ENCODE measurements around the gene AKAP6.

The AKAP6 gene

GRCh38 chr14:32545095-32545494 is 216.0 kb downstream of the AKAP6 start:
- Mint-ChIP-seq H3K9me3 (no peaks in the 10 kb centered on the region), H3K27me3 (ENCODE audit: low read depth) (no peaks in the 10 kb centered on the region), H3K27ac (no peak overlapping the region), H3K36me3 (ENCODE audit: low read depth) (no peaks in the 10 kb centered on the region), H3K4me3 (no peak overlapping the region), H3K4me1 (ENCODE audit: low read depth) (peaks cover 2% of the 10 kb centered on the region)

GRCh38 chr14:32545506-32546210 is 216.6 kb downstream of the AKAP6 start:
- H3K4me3 Mint-ChIP-seq, result no peak overlapping the region
- H3K4me1 Mint-ChIP-seq (ENCODE audit: low read depth), result peaks cover 2% of the 10 kb centered on the region
- H3K9me3 Mint-ChIP-seq, result no peaks in the 10 kb centered on the region
- H3K27ac Mint-ChIP-seq, result no peak overlapping the region
- H3K36me3 Mint-ChIP-seq (ENCODE audit: low read depth), result no peaks in the 10 kb centered on the region
- no peaks in the 10 kb centered on the region for H3K27me3 Mint-ChIP-seq (ENCODE audit: low read depth)

GRCh38 chr14:32546246-32546645 is 217.1 kb downstream of the AKAP6 start:
- H3K27ac Mint-ChIP-seq, result no peak overlapping the region
- H3K27me3 Mint-ChIP-seq (ENCODE audit: low read depth), result no peaks in the 10 kb centered on the region
- peaks cover 2% of the 10 kb centered on the region for H3K4me1 Mint-ChIP-seq (ENCODE audit: low read depth)
- no peak overlapping the region for H3K4me3 Mint-ChIP-seq
- no peaks in the 10 kb centered on the region for H3K36me3 Mint-ChIP-seq (ENCODE audit: low read depth)
- no peaks in the 10 kb centered on the region for H3K9me3 Mint-ChIP-seq

- no peaks in the 10 kb centered on the region for H3K27me3 Mint-ChIP-seq (ENCODE audit: low read depth)
- H3K36me3 Mint-ChIP-seq (ENCODE audit: low read depth), result no peaks in the 10 kb centered on the region
- no peak overlapping the region for H3K27ac Mint-ChIP-seq
- H3K9me3 Mint-ChIP-seq, result no peaks in the 10 kb centered on the region
- no peak overlapping the region for H3K4me3 Mint-ChIP-seq
- no peaks in the 10 kb centered on the region for H3K4me1 Mint-ChIP-seq (ENCODE audit: low read depth)
Measured at GRCh38 chr14:32552766-32553165, 223.7 kb downstream of the AKAP6 start.

- H3K27ac Mint-ChIP-seq, result no peak overlapping the region
- no peaks in the 10 kb centered on the region for H3K9me3 Mint-ChIP-seq
- no peaks in the 10 kb centered on the region for H3K27me3 Mint-ChIP-seq (ENCODE audit: low read depth)
- no peak overlapping the region for H3K4me3 Mint-ChIP-seq
- no peaks in the 10 kb centered on the region for H3K36me3 Mint-ChIP-seq (ENCODE audit: low read depth)
- H3K4me1 Mint-ChIP-seq (ENCODE audit: low read depth), result peaks cover 2% of the 10 kb centered on the region
Measured at GRCh38 chr14:32559048-32559447, 229.9 kb downstream of the AKAP6 start.

GRCh38 chr14:32559590-32559989 is 230.5 kb downstream of the AKAP6 start:
- no peak overlapping the region for H3K4me3 Mint-ChIP-seq
- no peak overlapping the region for H3K27ac Mint-ChIP-seq
- H3K36me3 Mint-ChIP-seq (ENCODE audit: low read depth), result no peaks in the 10 kb centered on the region
- H3K27me3 Mint-ChIP-seq (ENCODE audit: low read depth), result no peaks in the 10 kb centered on the region
- H3K9me3 Mint-ChIP-seq, result no peaks in the 10 kb centered on the region
- H3K4me1 Mint-ChIP-seq (ENCODE audit: low read depth), result peaks cover 7% of the 10 kb centered on the region

GRCh38 chr14:32560209-32560857 is 231.2 kb downstream of the AKAP6 start:
- Mint-ChIP-seq H3K36me3 (ENCODE audit: low read depth) (no peaks in the 10 kb centered on the region), H3K9me3 (no peaks in the 10 kb centered on the region), H3K4me3 (no peak overlapping the region), H3K27me3 (ENCODE audit: low read depth) (no peaks in the 10 kb centered on the region), H3K4me1 (ENCODE audit: low read depth) (peaks cover 14% of the 10 kb centered on the region), H3K27ac (no peak overlapping the region)

GRCh38 chr14:32561520-32561919 is 232.4 kb downstream of the AKAP6 start:
- Mint-ChIP-seq H3K27me3 (ENCODE audit: low read depth) (no peaks in the 10 kb centered on the region), H3K9me3 (no peaks in the 10 kb centered on the region), H3K4me1 (ENCODE audit: low read depth) (peaks cover 19% of the 10 kb centered on the region), H3K36me3 (ENCODE audit: low read depth) (no peaks in the 10 kb centered on the region), H3K4me3 (no peak overlapping the region), H3K27ac (no peak overlapping the region)

GRCh38 chr14:32564596-32564995 is 235.5 kb downstream of the AKAP6 start:
- Mint-ChIP-seq H3K27ac (no peak overlapping the region), H3K4me3 (no peak overlapping the region), H3K4me1 (ENCODE audit: low read depth) (peaks cover 19% of the 10 kb centered on the region), H3K27me3 (ENCODE audit: low read depth) (peaks cover 10% of the 10 kb centered on the region), H3K36me3 (ENCODE audit: low read depth) (no peaks in the 10 kb centered on the region), H3K9me3 (no peaks in the 10 kb centered on the region)

GRCh38 chr14:32565256-32565655 is 236.2 kb downstream of the AKAP6 start:
- H3K9me3 Mint-ChIP-seq, result no peaks in the 10 kb centered on the region
- H3K27me3 Mint-ChIP-seq (ENCODE audit: low read depth), result peaks cover 10% of the 10 kb centered on the region
- no peak overlapping the region for H3K27ac Mint-ChIP-seq
- no peak overlapping the region for H3K4me3 Mint-ChIP-seq
- no peaks in the 10 kb centered on the region for H3K36me3 Mint-ChIP-seq (ENCODE audit: low read depth)
- H3K4me1 Mint-ChIP-seq (ENCODE audit: low read depth), result peaks cover 19% of the 10 kb centered on the region

GRCh38 chr14:32567543-32568384 is 238.7 kb downstream of the AKAP6 start:
- H3K4me3 Mint-ChIP-seq, result no peak overlapping the region
- H3K27ac Mint-ChIP-seq, result no peak overlapping the region
- peaks cover 19% of the 10 kb centered on the region for H3K4me1 Mint-ChIP-seq (ENCODE audit: low read depth)
- peaks cover 14% of the 10 kb centered on the region for H3K27me3 Mint-ChIP-seq (ENCODE audit: low read depth)
- no peaks in the 10 kb centered on the region for H3K9me3 Mint-ChIP-seq
- H3K36me3 Mint-ChIP-seq (ENCODE audit: low read depth), result no peaks in the 10 kb centered on the region

GRCh38 chr14:32571551-32571950 is 242.5 kb downstream of the AKAP6 start:
- Mint-ChIP-seq H3K27ac (no peak overlapping the region), H3K27me3 (ENCODE audit: low read depth) (peaks cover 30% of the 10 kb centered on the region)

GRCh38 chr14:32571995-32572866 is 243.1 kb downstream of the AKAP6 start:
- Mint-ChIP-seq H3K9me3 (no peaks in the 10 kb centered on the region), H3K4me3 (no peak overlapping the region), H3K27ac (no peak overlapping the region), H3K27me3 (ENCODE audit: low read depth) (peaks cover 36% of the 10 kb centered on the region), H3K36me3 (ENCODE audit: low read depth) (no peaks in the 10 kb centered on the region), H3K4me1 (ENCODE audit: low read depth) (no peaks in the 10 kb centered on the region)

More at GRCh38 chr14:32571551-32571950, 242.5 kb downstream of the AKAP6 start:
- H3K9me3 Mint-ChIP-seq, result no peaks in the 10 kb centered on the region
- no peak overlapping the region for H3K4me3 Mint-ChIP-seq
- no peaks in the 10 kb centered on the region for H3K4me1 Mint-ChIP-seq (ENCODE audit: low read depth)
- no peaks in the 10 kb centered on the region for H3K36me3 Mint-ChIP-seq (ENCODE audit: low read depth)

- H3K9me3 Mint-ChIP-seq, result no peaks in the 10 kb centered on the region
- no peak overlapping the region for H3K4me3 Mint-ChIP-seq
- H3K27ac Mint-ChIP-seq, result no peak overlapping the region
- peaks cover 35% of the 10 kb centered on the region for H3K27me3 Mint-ChIP-seq (ENCODE audit: low read depth)
- H3K4me1 Mint-ChIP-seq (ENCODE audit: low read depth), result no peaks in the 10 kb centered on the region
- H3K36me3 Mint-ChIP-seq (ENCODE audit: low read depth), result no peaks in the 10 kb centered on the region
Measured at GRCh38 chr14:32572867-32573150, 243.7 kb downstream of the AKAP6 start.
